22Rv1 (cell line): ENCODE results near the gene RPLP2.

Experiments used
- ZFX ChIP-seq: fragments of 450-650 bp; IDR thresholded peaks from 2 replicates; pipeline ENCODE4 v1.6.1; 2017; ENCODE audit warnings: antibody characterized with exemption, borderline replicate concordance
- TF ChIP-seq, protein P1 (sequence below): fragments of 450-650 bp; IDR thresholded peaks from 2 replicates; pipeline ENCODE4 v1.5.1; 2017; ENCODE audit warnings: mild to moderate bottlenecking

DNA sequence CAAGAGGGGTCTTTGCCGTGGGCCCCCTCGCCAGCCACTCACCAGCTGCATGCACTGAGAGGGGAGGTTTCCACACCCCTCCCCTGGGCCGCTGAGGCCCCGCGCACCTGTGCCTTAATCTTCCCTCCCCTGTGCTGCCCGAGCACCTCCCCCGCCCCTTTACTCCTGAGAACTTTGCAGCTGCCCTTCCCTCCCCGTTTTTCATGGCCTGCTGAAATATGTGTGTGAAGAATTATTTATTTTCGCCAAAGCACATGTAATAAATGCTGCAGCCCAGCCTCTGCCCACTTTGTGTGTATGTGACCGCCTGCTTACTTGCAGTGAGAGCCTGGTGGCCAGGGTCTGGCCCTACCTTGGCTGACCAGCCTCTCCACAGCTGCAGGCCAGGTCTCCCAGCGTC, 15.2 kb downstream of the RPLP2 start:
- TF ChIP-seq, protein P1, sequence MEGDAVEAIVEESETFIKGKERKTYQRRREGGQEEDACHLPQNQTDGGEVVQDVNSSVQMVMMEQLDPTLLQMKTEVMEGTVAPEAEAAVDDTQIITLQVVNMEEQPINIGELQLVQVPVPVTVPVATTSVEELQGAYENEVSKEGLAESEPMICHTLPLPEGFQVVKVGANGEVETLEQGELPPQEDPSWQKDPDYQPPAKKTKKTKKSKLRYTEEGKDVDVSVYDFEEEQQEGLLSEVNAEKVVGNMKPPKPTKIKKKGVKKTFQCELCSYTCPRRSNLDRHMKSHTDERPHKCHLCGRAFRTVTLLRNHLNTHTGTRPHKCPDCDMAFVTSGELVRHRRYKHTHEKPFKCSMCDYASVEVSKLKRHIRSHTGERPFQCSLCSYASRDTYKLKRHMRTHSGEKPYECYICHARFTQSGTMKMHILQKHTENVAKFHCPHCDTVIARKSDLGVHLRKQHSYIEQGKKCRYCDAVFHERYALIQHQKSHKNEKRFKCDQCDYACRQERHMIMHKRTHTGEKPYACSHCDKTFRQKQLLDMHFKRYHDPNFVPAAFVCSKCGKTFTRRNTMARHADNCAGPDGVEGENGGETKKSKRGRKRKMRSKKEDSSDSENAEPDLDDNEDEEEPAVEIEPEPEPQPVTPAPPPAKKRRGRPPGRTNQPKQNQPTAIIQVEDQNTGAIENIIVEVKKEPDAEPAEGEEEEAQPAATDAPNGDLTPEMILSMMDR, result no peak
- no peak for TF ChIP-seq ZFX
